ENCODE results near the gene MRPL40.
A peak's percentile ranks its signal among the peaks of the same experiment; 100 is the strongest.

MRPL40 gene

GRCh38 chr22:19432133-19432851 lies at the start of gene MRPL40:
Gene MRPL40 (plus strand): TSS chr22:19432545. CDS start chr22:19432555, 10 bp downstream.
- in situ Hi-C loops (cut with HindIII; ENCODE audit: low pct_unique_long_range_greater_than_20kb, low sequenced_read_pairs), result no loop called here
- DNase-seq (ENCODE audit: low read depth in 1 of 2, low spot score in 1 of 2), result peak; percentile 86 to 93
- TF ChIP-seq JUND (IDR thresholded peaks at IDR 0.05; ENCODE audit: low read depth), result no peak

- no peak for TF ChIP-seq JUND (IDR thresholded peaks at IDR 0.05; ENCODE audit: low read depth)
- no peak for DNase-seq (ENCODE audit: low read depth in 1 of 2, low spot score in 1 of 2)
- in situ Hi-C loops (cut with HindIII; ENCODE audit: low pct_unique_long_range_greater_than_20kb, low sequenced_read_pairs), result no loop called here
These were observed 49.1 kb upstream of the MRPL40 start for GRCh38 chr22:19383292-19383691.

GRCh38 chr22:19385221-19385906 lies 47.0 kb upstream of the MRPL40 start:
- in situ Hi-C loops (cut with HindIII; ENCODE audit: low pct_unique_long_range_greater_than_20kb, low sequenced_read_pairs), result no loop called here
- TF ChIP-seq JUND (IDR thresholded peaks at IDR 0.05; ENCODE audit: low read depth), result no peak
- DNase-seq (ENCODE audit: low read depth in 1 of 2, low spot score in 1 of 2), result no peak

GRCh38 chr22:19386248-19386647 lies 46.1 kb upstream of the MRPL40 start:
- TF ChIP-seq JUND (IDR thresholded peaks at IDR 0.05; ENCODE audit: low read depth), result no peak
- DNase-seq (ENCODE audit: low read depth in 1 of 2, low spot score in 1 of 2), result no peak
- in situ Hi-C loops (cut with HindIII; ENCODE audit: low pct_unique_long_range_greater_than_20kb, low sequenced_read_pairs), result no loop called here

- no peak for DNase-seq (ENCODE audit: low read depth in 1 of 2, low spot score in 1 of 2)
- in situ Hi-C loops (cut with HindIII; ENCODE audit: low pct_unique_long_range_greater_than_20kb, low sequenced_read_pairs), result no loop called here
- no peak for TF ChIP-seq JUND (IDR thresholded peaks at IDR 0.05; ENCODE audit: low read depth)
These were observed 45.3 kb upstream of the MRPL40 start for GRCh38 chr22:19387038-19387437.

GRCh38 chr22:19387575-19387974 lies 44.8 kb upstream of the MRPL40 start:
- no peak for TF ChIP-seq JUND (IDR thresholded peaks at IDR 0.05; ENCODE audit: low read depth)
- in situ Hi-C loops (cut with HindIII; ENCODE audit: low pct_unique_long_range_greater_than_20kb, low sequenced_read_pairs), result no loop called here

GRCh38 chr22:19393704-19394103 lies 38.6 kb upstream of the MRPL40 start:
- in situ Hi-C loops (cut with HindIII; ENCODE audit: low pct_unique_long_range_greater_than_20kb, low sequenced_read_pairs), result no loop called here
- TF ChIP-seq JUND (IDR thresholded peaks at IDR 0.05; ENCODE audit: low read depth), result no peak
- DNase-seq (ENCODE audit: low read depth in 1 of 2, low spot score in 1 of 2), result no peak

More at GRCh38 chr22:19387575-19387974, 44.8 kb upstream of the MRPL40 start:
- DNase-seq (ENCODE audit: low read depth in 1 of 2, low spot score in 1 of 2), result no peak

GRCh38 chr22:19394274-19395050 lies 37.9 kb upstream of the MRPL40 start:
- TF ChIP-seq JUND (IDR thresholded peaks at IDR 0.05; ENCODE audit: low read depth), result no peak
- in situ Hi-C loops (cut with HindIII; ENCODE audit: low pct_unique_long_range_greater_than_20kb, low sequenced_read_pairs), result no loop called here
- no peak for DNase-seq (ENCODE audit: low read depth in 1 of 2, low spot score in 1 of 2)

- DNase-seq (ENCODE audit: low read depth in 1 of 2, low spot score in 1 of 2), result no peak
- in situ Hi-C loops (cut with HindIII; ENCODE audit: low pct_unique_long_range_greater_than_20kb, low sequenced_read_pairs), result no loop called here
- no peak for TF ChIP-seq JUND (IDR thresholded peaks at IDR 0.05; ENCODE audit: low read depth)
These were observed 37.1 kb upstream of the MRPL40 start for GRCh38 chr22:19395276-19395675.

GRCh38 chr22:19396561-19396933 lies 35.8 kb upstream of the MRPL40 start:
- no peak for TF ChIP-seq JUND (IDR thresholded peaks at IDR 0.05; ENCODE audit: low read depth)
- no peak for DNase-seq (ENCODE audit: low read depth in 1 of 2, low spot score in 1 of 2)
- in situ Hi-C loops (cut with HindIII; ENCODE audit: low pct_unique_long_range_greater_than_20kb, low sequenced_read_pairs), result no loop called here

- DNase-seq (ENCODE audit: low read depth in 1 of 2, low spot score in 1 of 2), result no peak
- no peak for TF ChIP-seq JUND (IDR thresholded peaks at IDR 0.05; ENCODE audit: low read depth)
- in situ Hi-C loops (cut with HindIII; ENCODE audit: low pct_unique_long_range_greater_than_20kb, low sequenced_read_pairs), result no loop called here
These were observed 35.2 kb upstream of the MRPL40 start for GRCh38 chr22:19396934-19397733.

GRCh38 chr22:19397734-19398104 lies 34.6 kb upstream of the MRPL40 start:
- no peak for TF ChIP-seq JUND (IDR thresholded peaks at IDR 0.05; ENCODE audit: low read depth)
- no peak for DNase-seq (ENCODE audit: low read depth in 1 of 2, low spot score in 1 of 2)

More at GRCh38 chr22:19397734-19398104, 34.6 kb upstream of the MRPL40 start:
- in situ Hi-C loops (cut with HindIII; ENCODE audit: low pct_unique_long_range_greater_than_20kb, low sequenced_read_pairs), result no loop called here

Measured in T47D (cell line).